WTC11 (cell line): Measurements from ENCODE around the gene CTSA.

Experiments
- CREM ChIP-seq: sonication (generic); formaldehyde crosslinking; IDR thresholded peaks from 2 replicates; pipeline ENCODE4 v1.8.1; 2022; ENCODE audit warnings: mild to moderate bottlenecking, missing genetic modification reagents, moderate library complexity
- TF ChIP-seq, protein P1 (sequence below): sonication (generic); formaldehyde crosslinking; IDR thresholded peaks from 2 replicates; pipeline ENCODE4 v1.8.1; 2022; ENCODE audit warnings: low read depth, mild to moderate bottlenecking, moderate library complexity, missing genetic modification reagents, borderline replicate concordance

DNA sequence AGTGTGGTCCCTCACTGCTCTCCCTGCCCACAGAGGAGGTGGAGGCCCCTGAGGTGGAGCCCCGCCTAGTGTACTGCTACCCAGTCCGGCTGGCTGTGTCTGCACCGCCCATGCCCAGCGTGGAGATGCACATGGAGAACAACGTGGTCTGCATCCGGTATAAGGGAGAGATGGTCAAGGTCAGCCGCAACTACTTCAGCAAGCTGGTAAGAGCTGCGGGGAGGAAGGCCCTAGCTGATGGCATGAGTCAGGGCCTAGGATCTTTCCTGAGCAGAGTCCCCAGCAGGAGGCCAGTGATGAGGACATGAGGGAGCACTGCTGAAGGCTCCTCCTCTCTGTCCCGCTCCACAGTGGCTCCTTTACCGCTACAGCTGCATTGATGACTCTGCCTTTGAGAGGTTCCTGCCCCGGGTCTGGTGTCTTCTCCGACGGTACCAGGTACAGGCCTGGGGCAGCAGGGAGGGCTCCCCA, 54.6 kb downstream of the CTSA start:
- TF ChIP-seq, protein P1, sequence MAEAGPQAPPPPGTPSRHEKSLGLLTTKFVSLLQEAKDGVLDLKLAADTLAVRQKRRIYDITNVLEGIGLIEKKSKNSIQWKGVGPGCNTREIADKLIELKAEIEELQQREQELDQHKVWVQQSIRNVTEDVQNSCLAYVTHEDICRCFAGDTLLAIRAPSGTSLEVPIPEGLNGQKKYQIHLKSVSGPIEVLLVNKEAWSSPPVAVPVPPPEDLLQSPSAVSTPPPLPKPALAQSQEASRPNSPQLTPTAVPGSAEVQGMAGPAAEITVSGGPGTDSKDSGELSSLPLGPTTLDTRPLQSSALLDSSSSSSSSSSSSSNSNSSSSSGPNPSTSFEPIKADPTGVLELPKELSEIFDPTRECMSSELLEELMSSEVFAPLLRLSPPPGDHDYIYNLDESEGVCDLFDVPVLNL (CRISPR knock-in tag): no peak
- no peak for TF ChIP-seq CREM (CRISPR knock-in tag)
